Right ventricle myocardium inferior (tissue), 1 donor: ENCODE measurements around the gene NAT10. TPM values are rescaled to one million over a fixed set of nuclear protein-coding genes. Genes with fewer than 3 reads are reported as not detected.
"Not testable (repeated sequence)": the region's sequence is repeated elsewhere in the genome, so short reads cannot be mapped to it uniquely, and the experiment has no call there.

ENCODE experiments used
- ATAC-seq: fragments of 200-7000 bp; cut with Tn5 transposase; one replicate; pipeline ENCODE4 v1.9.1; 2020; ENCODE audit warnings: mild to moderate bottlenecking, moderate library complexity
- DNase-seq: peaks from one replicate; pipeline ENCODE4 v3.0.0; 2021; ENCODE audit errors: missing footprints
- intact Hi-C: fragments of 100-400 bp; cut with DNase I; formaldehyde crosslinking; loops from one replicate; pipeline ENCODE4 v1.11.0; 2022
- total RNA-seq: library from RNA; stranded (reverse); fragmentation: NEBNext Ultra II Directional; extraction: Animal tissue kit (Norgen Biotek cat#: 25700); gene quantifications from one replicate; pipeline ENCODE4 v1.2.1, GENCODE V29; 2021
- donor health status: DM: no; HTN: yes; CAD: no; lungs with severe emphysema.

NAT10 gene
- total RNA-seq, 1 donor from 2014 or later = 22.8 TPM

GRCh38 chr11:34094900-34095299, 10.5 kb upstream of the NAT10 start:
- intact Hi-C loops, DNase-seq, ATAC-seq: not testable (repeated sequence)

- intact Hi-C loops = no loop called here
- ATAC-seq = no peak
- no peak for DNase-seq
Observed at GRCh38 chr11:34098813-34099212, 6.6 kb upstream of the NAT10 start.

GRCh38 chr11:34104680-34105078, 750 bp upstream of the NAT10 start:
- ATAC-seq = no peak
- intact Hi-C loops = loop anchor here (1.0 to 2.0 kb wide), 3 partner anchors 53 to 254 kb away; partner anchors contain the start of genes ABTB2 and CAPRIN1

GRCh38 chr11:34105957-34106504, 602 bp downstream of the NAT10 start:
- intact Hi-C loops = loop anchor here (1.0 to 2.0 kb wide), 3 partner anchors 55 to 252 kb away; partner anchors contain the start of genes ABTB2 and CAPRIN1

More at GRCh38 chr11:34104680-34105078, 750 bp upstream of the NAT10 start:
- no peak for DNase-seq

GRCh38 chr11:34111722-34112270, 6.4 kb downstream of the NAT10 start:
- DNase-seq = no peak
- intact Hi-C loops = no loop called here
- ATAC-seq = no peak

More at GRCh38 chr11:34105957-34106504, 602 bp downstream of the NAT10 start:
- ATAC-seq (no peak), DNase-seq (no peak)

- intact Hi-C loops = no loop called here
- ATAC-seq (no peak), DNase-seq (no peak)
Observed at GRCh38 chr11:34114014-34114413, 8.6 kb downstream of the NAT10 start.

GRCh38 chr11:34114471-34114870, 9.0 kb downstream of the NAT10 start:
- DNase-seq (no peak), ATAC-seq (no peak)
- intact Hi-C loops = no loop called here

GRCh38 chr11:34120651-34121050, 15.2 kb downstream of the NAT10 start:
- ATAC-seq (no peak), DNase-seq (no peak)
- intact Hi-C loops = no loop called here

GRCh38 chr11:34124885-34125668, 19.6 kb downstream of the NAT10 start:
- DNase-seq (no peak), ATAC-seq (no peak)
- intact Hi-C loops = no loop called here

- DNase-seq = no peak
- no peak for ATAC-seq
- intact Hi-C loops = no loop called here
Observed at GRCh38 chr11:34126959-34127848, 21.8 kb downstream of the NAT10 start.

- intact Hi-C loops = no loop called here
- no peak for ATAC-seq
- no peak for DNase-seq
Observed at GRCh38 chr11:34128824-34129223, 23.4 kb downstream of the NAT10 start.

GRCh38 chr11:34132261-34132965, 27.0 kb downstream of the NAT10 start:
- ATAC-seq (peak; percentile 41), DNase-seq (no peak)
- intact Hi-C loops = no loop called here

GRCh38 chr11:34134765-34135164, 29.3 kb downstream of the NAT10 start:
- no peak for DNase-seq
- no peak for ATAC-seq
- intact Hi-C loops = no loop called here

- intact Hi-C loops = no loop called here
- ATAC-seq (no peak), DNase-seq (no peak)
Observed at GRCh38 chr11:34135439-34135838, 30.0 kb downstream of the NAT10 start.

GRCh38 chr11:34136420-34136819, 31.0 kb downstream of the NAT10 start:
- ATAC-seq (peak; percentile 33), DNase-seq (no peak)
- intact Hi-C loops = no loop called here

GRCh38 chr11:34139346-34139745, 33.9 kb downstream of the NAT10 start:
- intact Hi-C loops = no loop called here
- ATAC-seq (no peak), DNase-seq (no peak)

- no peak for ATAC-seq
- no peak for DNase-seq
- intact Hi-C loops = no loop called here
Observed at GRCh38 chr11:34140149-34140548, 34.7 kb downstream of the NAT10 start.

- ATAC-seq = peak; percentile 60
- intact Hi-C loops = no loop called here
- no peak for DNase-seq
Observed at GRCh38 chr11:34143048-34143447, 37.6 kb downstream of the NAT10 start.
